T-helper 1 cell treated with Interleukin-12 subunit alpha and Interleukin-12 subunit beta and Interleukin-4 antibody, amounts not matched to agents 30 ng/mL and 1 ng/mL, for 36 hours (primary cell): Measurements from ENCODE around the gene ERN1. TPM values are rescaled to one million over a fixed set of nuclear protein-coding genes. Genes with fewer than 3 reads are reported as not detected.

Experiments
- intact Hi-C: fragments of 100-400 bp; cut with micrococcal nuclease; formaldehyde crosslinking; loops from one replicate; pipeline ENCODE4 v1.15.1; 2024
- total RNA-seq: library from RNA; stranded (reverse); gene quantifications from 2 replicates; pipeline ENCODE4 v1.2.3, GENCODE V29; 2022

The ERN1 gene
- total RNA-seq, 1 donor from 2014 or later = 139 TPM

DNA sequence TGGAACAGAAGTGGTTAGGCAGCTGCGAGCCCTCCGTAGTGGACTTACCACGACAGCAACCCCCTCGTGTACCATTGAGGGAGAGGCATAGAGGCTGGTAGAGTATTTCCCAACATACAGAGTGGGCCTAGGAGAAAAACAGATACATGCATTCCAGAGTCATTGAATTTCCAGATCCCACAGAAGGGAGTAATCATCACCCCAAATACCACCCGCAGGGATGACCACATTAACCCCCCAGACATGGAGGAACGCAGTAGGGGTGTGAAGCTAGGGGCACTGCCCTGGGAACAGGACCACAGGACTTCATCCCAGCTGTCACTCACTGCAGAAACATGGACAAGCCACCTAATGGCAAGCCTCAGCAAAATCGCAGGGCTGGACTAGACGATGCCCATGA is 64.8 kb downstream of the ERN1 start:
- intact Hi-C loops = no loop called here

DNA sequence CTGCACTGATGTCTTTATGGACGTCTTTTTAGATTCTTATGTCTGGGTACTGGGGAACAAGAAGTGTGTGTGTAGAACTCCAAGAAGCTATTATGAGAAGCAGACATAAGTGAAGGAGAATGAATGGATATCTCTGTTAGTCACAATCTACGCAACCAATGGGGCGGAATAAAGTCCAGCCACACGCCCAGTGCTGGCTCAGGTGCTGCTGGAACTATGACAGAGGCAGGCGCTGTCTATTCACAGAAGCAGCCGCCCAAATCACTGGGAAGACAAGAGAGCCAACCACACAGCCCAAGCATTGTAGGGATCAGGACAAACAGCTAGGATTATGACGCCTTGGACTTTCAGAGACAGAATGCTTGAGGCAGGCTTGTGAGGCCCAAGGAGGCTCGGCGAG is 65.6 kb downstream of the ERN1 start:
- intact Hi-C loops = no loop called here

DNA sequence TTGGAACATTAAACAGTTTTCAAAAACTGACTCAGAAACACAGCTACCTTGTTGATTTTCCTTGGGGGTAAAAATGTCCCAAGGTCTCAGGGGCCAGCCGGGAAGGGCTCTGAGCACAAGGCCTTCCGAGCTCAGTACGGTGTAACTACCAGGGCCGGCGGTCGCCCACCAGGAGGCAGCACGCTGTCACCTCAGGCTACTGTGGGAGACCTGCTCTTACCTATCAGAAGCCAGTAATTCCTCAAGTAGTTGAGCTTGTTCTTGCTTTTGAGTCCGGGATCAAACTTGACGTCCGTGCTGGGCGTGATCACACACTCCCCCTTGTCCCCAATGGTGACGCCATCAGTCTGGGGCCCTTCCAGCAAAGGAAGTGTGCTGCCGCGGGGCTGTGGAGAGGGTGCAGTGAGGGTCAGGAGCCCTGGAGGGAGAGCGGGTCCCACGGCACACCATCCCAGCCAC is 66.1 kb downstream of the ERN1 start:
- intact Hi-C loops = loop anchor here (1.0 kb wide), 1 partner anchor 70 kb away; no protein-coding TSS in a partner anchor

DNA sequence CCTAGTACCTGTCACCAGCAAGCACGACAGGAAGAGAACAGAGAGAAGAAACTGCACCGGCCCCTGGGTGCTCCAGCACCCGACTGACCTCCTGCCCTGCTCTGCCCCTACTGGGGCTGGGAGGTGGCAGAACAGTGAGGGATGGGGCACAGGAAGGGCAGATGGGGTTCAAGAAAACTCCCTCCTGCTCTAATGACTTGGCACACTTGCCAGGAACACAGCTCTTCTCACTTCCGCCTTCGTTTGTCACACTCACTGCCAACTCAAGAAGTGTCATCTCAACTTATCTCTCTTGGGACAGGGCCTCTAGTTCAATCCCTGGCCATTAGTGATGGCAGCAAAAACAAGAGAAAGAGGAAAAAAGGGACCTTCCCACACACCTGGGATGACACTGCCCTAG is 66.9 kb downstream of the ERN1 start:
- intact Hi-C loops = loop anchor here (1.0 kb wide), 1 partner anchor 70 kb away; no protein-coding TSS in a partner anchor

DNA sequence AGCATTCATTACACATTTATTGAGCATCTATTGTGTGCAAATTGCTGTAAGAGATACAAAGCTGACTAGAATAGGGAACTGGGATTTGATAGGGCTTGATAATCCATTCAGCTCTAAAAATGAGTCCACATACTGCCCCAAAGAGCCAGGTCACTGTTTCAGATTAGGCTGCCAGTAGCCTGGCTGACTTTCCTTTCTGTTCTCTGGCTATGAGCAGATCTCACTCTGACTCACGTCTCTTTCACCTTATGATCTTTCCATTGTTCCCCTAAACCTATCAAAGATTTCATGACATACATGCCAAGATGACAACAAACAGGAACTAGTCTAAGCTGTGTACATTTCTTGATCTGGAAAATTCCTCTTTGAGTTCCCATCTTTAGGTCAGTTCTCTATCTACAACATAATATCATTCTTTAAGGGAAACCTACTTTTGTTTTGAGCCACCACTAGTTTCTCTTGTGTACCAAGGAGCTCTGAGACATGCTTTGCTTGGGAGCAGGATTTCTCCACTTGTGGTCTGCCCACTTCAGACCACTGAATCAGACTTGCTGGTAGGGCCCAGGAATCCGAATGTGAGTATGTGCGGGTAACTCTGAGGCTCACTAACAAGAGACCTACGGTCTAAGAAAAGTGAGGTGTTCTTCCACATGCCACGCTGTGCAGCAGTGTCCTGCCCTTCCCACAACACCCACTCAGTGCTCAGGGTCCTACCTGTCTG is 68.6 kb downstream of the ERN1 start:
- intact Hi-C loops = loop anchor here (1.0 kb wide), 1 partner anchor 21 kb away; no protein-coding TSS in a partner anchor

DNA sequence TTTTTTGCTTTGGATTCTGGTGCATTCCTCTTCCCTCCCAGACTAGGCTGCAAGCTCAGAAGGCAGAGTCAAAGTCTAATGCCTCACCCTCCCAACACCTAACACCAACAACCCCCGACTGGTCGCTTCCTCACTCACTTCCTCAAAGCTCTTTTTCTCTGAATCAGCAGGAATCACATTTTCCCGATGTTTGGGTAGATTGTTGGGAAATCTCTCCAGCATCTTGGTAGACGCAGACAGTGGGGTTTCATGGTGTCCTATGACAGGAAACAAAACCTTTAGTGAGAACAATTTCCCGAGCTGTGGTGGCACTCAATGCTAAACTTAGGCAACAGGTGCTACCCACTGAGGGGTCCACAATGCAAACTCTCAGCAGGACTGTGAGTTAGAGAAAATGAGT is 69.6 kb downstream of the ERN1 start:
- intact Hi-C loops = loop anchor here (1.0 kb wide), 1 partner anchor 9 kb away; no protein-coding TSS in a partner anchor

DNA sequence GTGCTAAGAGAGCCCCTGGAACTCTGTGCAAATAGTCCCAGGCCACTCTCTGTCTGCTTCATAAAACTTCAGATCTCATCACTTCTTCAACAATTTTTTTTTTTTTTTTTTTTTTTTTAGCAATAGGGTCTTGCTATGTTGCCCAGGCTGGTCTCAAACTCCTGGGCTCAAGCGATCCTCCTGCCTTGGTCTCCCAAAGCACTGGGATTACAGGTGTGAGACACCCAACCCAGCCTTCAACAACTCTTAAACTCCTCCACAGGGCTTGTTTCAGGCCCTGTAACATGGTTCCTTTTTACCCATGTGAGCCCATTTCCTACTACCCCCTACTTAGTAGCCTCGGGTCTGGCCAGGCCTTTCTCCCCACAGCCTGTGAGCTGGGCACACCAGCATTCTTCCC is 70.2 kb downstream of the ERN1 start:
- intact Hi-C loops = loop anchor here (1.0 to 10.0 kb wide), 2 partner anchors 8 to 205 kb away; partner anchors contain the start of gene TEX2

DNA sequence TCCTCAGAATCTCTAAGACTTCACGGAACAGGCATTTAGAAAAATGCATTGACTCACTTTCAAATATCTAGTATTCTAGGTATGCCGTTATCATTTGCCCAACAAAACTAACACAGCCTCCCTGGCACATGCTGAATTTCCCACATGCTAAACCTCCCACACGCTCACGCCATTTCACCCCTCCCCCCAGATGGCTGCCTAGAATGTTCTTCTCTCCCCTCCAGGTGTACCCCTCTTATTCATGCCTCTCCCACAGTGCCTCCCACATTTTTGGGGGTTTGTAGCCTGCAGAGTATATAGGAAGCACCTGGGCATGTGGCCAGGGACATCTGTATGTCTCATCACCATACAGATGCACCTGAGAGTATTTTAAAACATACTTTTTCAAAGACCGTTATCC is 71.3 kb downstream of the ERN1 start:
- intact Hi-C loops = loop anchor here (10.0 kb wide), 1 partner anchor 206 kb away; the partner anchor contains the start of gene TEX2

DNA sequence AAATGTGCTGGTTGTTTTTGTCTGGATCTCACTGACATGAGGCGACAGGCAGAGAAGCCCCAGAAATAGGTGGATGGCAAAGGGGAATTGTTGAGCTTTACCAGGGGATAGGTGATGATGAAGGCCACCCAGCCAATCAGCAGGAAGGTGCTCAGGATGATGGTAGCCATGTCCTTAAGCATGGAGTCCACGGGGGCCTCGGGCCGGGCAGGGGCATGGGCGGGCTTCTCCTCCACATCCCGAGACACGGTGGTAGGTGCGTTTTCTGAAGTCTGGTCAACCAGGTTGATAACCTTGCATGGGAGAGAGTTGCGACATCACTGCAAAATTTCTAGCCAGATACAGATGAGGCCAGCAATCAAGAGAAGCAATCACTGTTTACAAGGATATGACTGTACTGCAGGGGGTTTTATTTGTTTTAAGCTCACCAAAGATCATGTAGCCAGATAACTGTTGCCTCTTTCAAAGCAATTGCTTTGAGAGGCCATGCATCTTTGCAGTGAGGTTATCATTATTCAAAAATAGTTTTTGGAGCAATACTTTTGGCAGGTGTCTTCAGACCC is 72.2 kb downstream of the ERN1 start:
- intact Hi-C loops = loop anchor here (10.0 kb wide), 1 partner anchor 207 kb away; the partner anchor contains the start of gene TEX2

DNA sequence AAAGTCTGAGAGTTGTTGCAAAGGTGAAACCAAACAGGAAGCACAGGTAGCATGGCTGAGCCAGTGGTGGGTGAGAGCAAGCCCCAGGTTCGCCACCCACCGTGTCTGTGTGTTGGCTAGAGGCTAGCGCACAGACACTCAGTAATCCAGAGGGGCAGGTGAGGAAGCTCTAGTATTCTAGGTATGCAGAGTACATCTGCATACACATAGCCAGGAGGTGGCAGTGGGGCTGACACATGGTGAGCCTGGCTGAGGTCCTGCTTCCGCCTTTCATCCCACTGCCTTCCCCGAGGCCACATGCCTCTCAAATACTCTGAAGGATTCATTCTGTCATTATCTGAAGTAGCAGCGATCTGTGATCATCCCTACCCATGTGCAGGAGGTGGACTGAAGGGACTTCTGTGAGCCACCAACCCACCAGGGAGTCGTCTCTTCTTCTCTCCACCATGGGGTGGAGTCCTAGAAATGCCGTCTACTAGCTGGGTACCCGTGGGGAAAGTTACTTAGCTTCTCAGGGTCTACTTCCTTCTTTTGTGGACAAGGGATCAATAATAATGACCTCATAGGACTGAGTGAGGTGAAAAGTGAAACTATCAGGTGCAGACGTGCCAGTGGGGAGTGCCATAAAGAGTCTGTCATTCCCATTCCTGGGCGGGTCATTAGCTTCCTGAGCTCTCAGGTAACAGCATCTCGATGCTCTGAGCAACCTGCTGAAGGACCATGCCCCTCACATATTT is 73.5 kb downstream of the ERN1 start:
- intact Hi-C loops = loop anchor here (10.0 kb wide), 1 partner anchor 208 kb away; the partner anchor contains the start of gene TEX2

DNA sequence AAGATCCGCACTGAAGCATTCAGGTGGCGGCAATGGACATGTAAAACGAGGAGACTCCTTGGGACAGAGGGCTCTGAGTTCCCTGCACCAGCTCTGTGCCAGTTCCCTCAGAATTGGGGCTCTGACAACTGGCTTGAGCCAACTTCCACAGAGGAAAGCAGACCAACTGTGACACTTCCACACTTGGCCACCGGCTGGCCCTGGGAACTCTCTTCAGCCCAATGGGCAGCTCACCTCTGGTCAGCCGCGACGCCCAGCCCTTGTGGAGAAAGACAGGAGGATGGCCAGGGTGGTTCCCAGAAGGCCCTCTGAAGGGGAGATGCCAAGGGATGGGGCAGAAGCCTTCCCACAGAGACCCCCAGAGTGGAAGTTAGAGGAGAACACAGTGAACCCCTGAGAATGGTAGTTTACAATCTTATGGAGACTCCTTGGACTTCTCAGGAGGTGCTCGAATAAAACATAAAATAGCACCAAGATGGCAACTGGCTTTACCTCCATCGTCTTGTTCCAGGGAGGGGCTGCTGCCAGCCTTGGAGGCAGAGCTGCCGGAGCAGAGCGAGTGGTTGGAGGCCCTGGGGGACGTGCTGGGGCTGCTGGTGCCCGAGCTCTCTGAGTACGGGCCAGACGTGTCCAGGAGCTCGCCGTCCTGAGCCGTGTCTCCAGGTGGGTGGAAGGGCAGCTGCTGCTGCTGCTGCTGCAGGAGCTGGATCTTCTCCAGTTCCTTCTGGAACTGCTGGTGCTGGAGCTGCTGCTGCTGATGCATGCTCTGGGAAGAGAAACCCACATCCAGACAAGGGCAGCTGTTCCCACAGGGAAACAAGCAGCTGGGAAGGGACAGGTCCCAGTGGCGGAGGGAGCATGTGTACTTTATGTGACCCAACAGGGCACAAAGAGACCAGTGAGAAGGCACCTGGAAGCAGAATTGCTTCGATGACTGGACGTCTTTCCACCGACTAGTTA is 74.5 kb downstream of the ERN1 start:
- intact Hi-C loops = loop anchor here (10.0 kb wide), 1 partner anchor 209 kb away; the partner anchor contains the start of gene TEX2

DNA sequence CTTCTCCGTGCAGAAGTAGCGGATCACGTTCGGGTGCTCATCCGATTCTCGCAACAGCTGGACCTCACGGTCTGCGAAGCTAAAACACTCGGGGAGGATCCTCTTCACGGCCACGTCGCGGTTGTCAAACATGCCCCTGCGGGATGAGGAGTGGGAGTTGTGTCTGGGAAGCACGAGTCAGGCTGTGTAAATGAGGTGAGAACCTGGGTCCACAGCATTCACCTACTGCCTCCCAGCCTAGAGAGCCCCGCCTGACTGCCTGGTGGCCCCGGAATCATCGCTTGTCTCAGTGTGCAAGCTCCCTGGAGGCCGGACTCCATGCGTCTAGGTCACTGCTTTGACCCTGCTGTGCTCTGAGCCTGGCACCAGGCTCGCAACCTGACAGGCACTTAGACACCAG is 75.6 kb downstream of the ERN1 start:
- intact Hi-C loops = loop anchor here (10.0 kb wide), 1 partner anchor 210 kb away; the partner anchor contains the start of gene TEX2

DNA sequence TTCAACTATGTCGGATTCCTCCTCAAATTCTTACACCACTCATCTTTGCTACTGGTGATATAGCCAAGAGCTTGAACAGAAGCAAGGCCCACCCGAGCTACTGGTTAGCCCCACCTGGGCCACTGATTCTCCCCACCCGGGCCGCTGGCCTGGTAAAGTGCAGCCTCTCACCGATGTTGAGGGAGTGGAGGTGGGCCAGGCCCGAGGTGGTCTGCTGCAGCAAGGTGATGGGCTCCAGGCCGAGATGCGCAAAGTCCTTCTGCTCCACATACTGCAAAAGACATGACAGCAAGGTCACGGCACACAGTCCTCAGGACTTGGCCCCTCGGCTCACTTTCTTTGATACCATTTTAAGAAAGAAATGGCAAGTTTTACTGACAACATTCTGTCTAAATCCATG is 76.8 kb downstream of the ERN1 start:
- intact Hi-C loops = loop anchor here (10.0 kb wide), 1 partner anchor 212 kb away; the partner anchor contains the start of gene TEX2

DNA sequence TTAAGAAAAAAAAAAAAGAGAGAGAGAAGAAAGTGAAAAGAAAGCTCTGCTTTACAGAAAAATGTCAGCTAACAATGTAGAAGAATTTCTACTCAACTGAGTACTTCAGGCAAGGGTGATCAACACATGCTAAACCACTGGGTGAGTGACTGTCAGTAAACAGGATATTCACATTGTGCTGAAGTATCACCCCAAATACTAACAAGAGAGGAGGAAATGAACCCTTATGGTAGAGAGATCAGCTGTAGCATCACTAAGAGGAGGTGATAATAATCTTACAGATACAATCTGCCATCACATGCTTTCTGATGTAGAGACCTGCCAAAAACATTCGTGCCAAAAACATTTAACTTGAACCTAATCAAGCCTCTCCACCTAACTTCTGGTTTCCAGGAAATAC is 78.8 kb downstream of the ERN1 start:
- intact Hi-C loops = loop anchor here (1.0 to 10.0 kb wide), 9 partner anchors 9 to 214 kb away; partner anchors contain the start of genes ERN1 and TEX2

DNA sequence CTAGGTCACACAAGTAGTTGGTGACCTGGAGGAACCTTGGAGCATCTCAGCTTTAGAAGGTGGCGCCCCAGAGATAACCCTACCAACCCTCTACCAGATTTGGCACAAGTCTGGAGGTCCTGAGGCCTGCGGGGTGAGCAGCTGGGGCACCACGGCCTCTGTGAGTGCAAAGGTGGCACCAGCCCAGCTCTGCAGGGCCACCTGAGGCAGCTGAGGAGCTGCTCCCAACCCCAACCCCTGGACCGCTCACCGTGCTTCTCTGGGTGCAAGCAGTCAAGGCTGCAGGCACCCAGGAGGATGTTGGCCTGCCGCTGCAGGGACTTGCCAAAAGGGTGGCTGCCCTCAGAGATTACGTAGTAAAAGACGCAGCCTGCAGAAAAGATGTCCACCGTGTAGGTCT is 81.1 kb downstream of the ERN1 start:
- intact Hi-C loops = no loop called here

DNA sequence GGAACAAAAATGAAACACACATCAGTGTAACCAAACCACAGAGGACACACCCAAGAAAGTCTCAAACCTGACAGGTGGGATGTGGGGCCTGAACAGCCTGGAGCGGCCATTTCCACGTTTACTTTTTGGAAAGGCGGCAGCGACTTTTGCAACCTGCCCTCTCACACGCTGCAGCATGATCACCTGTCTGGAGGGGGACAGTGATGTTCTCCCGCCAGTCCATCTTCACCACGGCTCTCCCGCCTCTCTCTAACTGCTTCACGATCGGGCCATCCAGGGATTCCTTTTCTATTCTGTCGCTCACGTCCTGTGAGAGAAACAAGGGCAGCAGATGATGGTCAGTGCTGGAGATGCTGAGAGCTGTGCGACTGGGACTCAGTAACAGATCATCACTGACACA is 84.8 kb downstream of the ERN1 start:
- intact Hi-C loops = no loop called here

DNA sequence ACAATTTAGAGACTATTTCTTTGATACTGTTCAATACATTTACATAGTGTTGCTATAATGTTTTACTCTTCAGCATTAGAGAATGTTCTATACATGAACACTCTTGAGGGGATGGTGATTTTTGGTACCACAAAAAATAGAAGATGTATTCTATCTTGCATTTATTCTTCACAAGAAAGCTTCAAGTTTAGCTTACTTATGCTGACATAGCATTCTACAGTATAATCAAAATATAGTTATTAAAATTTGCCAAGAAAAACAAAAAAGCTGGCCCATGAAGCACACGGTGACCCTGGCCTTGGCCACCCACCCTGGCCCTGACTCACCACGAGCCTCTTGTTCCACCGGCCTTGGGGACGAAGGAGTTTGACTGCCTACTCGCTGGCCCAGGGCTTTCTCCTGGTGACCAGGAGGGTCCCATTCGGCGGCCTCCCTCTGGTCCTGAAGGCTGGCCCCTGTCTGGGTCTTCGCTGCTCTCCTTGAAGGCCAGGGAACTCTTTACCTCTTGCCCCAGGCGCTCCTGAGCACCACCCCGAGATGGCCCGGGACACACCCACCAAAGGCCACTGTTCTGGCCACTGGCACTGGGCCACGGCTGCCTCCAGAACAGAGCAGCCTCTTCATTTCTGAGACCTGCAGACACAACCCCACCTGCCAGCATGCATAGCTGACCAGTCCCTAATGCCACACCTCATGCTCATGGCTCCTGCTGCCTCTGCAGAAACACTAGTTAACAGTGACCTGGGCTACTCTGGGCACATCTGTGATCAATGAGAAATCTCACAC is 87.1 kb downstream of the ERN1 start:
- intact Hi-C loops = no loop called here

DNA sequence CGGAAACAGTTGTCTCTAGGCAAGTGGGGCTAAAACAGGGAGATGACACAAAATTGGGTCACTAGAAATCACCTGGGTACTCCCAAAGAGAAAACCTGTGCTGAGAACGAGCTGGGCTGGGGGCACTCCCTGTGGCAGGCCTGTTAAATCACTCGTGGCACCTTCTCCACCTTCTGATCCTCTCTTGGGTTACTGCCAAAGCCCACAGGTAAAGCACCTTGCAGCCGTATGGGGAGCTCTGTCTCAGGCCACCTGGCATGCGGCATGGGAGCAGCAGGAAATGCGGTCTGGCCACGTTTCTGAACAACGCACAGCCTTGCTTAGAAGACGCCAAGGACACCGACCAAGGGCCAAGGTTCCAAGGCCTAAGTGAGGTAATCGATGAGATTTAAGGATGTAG is 88.0 kb downstream of the ERN1 start:
- intact Hi-C loops = no loop called here

DNA sequence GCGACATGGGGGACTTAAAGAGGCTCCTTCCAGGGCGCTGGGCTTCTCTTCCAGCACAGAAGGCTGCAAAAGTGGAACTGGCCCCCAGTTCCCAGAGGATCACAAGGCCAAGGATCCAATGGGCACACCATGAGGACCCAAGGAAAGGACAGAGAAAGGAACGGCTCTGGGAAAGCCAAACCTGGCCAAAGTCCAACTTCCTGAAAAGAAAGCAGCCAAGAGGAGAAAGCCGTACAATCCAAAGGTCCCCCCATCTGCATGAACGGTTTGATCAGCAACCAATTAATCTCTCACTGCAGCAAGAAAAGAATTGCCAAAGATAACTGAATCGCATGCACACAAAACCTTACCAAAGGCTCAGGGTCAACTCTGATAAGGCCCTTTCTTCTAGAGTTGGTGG is 89.7 kb downstream of the ERN1 start:
- intact Hi-C loops = no loop called here

DNA sequence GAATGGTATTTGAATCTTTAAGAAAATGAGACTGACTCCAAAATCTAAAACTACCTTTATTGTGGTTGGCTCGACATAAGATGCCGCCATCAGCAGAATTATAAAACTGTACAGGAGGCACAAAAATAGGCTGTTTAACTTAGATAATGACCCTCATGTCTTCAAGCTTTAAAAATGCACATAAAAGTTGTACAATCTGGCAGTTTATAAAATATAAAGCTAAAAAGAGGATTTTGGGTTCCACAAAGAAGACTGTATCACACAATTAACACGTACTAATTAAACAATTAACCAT is 90.9 kb downstream of the ERN1 start:
- intact Hi-C loops = no loop called here
